ENCODE measurements around the gene RRP1.

RRP1 gene

DNA sequence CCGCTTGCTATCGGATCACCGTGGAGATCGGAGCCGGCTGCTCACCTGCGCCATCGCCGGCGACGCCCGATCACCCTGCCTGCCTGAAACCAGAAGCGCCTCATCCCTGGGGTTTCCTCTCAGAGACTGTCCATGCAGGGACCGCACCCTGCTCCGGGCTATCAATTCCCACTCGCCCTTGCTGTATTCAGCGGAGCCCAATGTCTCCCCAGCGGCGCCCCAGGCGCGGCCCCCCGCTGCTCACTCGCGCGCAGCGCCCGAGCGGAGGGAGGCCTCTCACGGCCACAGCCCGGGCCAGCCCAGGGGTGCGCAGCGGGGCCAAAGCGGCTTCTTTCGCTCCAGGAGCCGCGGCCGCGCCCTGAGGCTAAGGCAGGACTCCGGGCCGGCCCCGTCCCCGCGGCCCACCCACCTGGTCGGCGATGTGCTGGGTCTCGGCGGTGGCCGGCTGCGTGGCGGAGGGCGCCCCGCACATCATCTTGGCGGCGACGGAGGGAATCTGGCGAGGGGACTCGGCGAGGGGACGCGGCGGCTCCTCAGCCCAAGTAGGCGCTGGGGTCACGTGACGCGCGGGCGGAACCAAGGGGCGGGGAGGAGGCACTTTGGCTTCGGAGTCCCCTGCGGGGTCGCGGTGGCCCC lies 13.5 kb upstream of the RRP1 start, which contains the start of gene CSTB:
TSS of gene CSTB (minus strand) at position 514 of the 636 bp plus-strand sequence. CDS start at position 475, 39 bp downstream.
- H3K27ac ChIP-seq (ENCODE audit: poor library complexity, severe bottlenecking), result peak within 1 kb of the TSS; percentile 62
- TF ChIP-seq, protein P1, sequence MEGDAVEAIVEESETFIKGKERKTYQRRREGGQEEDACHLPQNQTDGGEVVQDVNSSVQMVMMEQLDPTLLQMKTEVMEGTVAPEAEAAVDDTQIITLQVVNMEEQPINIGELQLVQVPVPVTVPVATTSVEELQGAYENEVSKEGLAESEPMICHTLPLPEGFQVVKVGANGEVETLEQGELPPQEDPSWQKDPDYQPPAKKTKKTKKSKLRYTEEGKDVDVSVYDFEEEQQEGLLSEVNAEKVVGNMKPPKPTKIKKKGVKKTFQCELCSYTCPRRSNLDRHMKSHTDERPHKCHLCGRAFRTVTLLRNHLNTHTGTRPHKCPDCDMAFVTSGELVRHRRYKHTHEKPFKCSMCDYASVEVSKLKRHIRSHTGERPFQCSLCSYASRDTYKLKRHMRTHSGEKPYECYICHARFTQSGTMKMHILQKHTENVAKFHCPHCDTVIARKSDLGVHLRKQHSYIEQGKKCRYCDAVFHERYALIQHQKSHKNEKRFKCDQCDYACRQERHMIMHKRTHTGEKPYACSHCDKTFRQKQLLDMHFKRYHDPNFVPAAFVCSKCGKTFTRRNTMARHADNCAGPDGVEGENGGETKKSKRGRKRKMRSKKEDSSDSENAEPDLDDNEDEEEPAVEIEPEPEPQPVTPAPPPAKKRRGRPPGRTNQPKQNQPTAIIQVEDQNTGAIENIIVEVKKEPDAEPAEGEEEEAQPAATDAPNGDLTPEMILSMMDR (IDR thresholded peaks at IDR 0.05; ENCODE audit: poor library complexity, severe bottlenecking), result peak; percentile 13
- peak within 1 kb of the TSS; percentile 62 for H3K4me3 ChIP-seq (ENCODE audit: severe bottlenecking)
- DNase-seq (ENCODE audit: low spot score), result peak; percentile 71
- no peaks in the 10 kb centered on the region for H3K4me1 ChIP-seq (ENCODE audit: insufficient read depth, poor library complexity, severe bottlenecking)
- peaks cover 19% of the 10 kb centered on the region for H3K36me3 ChIP-seq (ENCODE audit: low read depth)
- H3K27me3 ChIP-seq (ENCODE audit: insufficient read depth, poor library complexity, severe bottlenecking), result no peaks in the 10 kb centered on the region
- peak; percentile 66 for ATAC-seq (ENCODE audit: low read depth)
- H3K9me3 ChIP-seq (ENCODE audit: severe bottlenecking), result no peaks in the 10 kb centered on the region

DNA sequence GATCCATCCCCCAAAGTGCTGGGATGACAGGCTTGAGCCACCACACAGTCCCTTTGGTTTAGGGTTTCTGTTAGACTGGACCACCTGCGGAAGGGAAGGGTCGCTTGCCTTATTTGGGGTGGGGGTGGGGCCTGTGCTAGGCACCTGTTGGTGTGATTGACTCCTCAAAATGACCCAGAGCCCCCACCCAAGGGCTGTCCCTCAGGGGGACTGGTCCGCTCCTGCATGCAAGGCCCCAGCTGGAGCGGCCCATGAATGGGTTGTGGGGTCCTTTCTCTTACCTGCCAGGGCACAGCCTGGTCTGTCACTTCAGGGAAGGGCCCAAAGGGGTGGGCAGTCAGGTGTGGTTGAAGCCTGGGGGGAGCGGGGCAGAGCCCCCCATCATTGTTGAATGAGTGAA lies 11.4 kb upstream of the RRP1 start:
- no peak for ATAC-seq (ENCODE audit: low read depth)
- no peaks in the 10 kb centered on the region for H3K9me3 ChIP-seq (ENCODE audit: severe bottlenecking)
- no peaks in the 10 kb centered on the region for H3K27me3 ChIP-seq (ENCODE audit: insufficient read depth, poor library complexity, severe bottlenecking)
- H3K27ac ChIP-seq (ENCODE audit: poor library complexity, severe bottlenecking), result no peak overlapping the region
- H3K4me1 ChIP-seq (ENCODE audit: insufficient read depth, poor library complexity, severe bottlenecking), result peaks cover 14% of the 10 kb centered on the region
- H3K4me3 ChIP-seq (ENCODE audit: severe bottlenecking), result no peak overlapping the region
- peaks cover 19% of the 10 kb centered on the region for H3K36me3 ChIP-seq (ENCODE audit: low read depth)
- TF ChIP-seq, protein P1 (IDR thresholded peaks at IDR 0.05; ENCODE audit: poor library complexity, severe bottlenecking), result no peak
- DNase-seq (ENCODE audit: low spot score), result no peak

DNA sequence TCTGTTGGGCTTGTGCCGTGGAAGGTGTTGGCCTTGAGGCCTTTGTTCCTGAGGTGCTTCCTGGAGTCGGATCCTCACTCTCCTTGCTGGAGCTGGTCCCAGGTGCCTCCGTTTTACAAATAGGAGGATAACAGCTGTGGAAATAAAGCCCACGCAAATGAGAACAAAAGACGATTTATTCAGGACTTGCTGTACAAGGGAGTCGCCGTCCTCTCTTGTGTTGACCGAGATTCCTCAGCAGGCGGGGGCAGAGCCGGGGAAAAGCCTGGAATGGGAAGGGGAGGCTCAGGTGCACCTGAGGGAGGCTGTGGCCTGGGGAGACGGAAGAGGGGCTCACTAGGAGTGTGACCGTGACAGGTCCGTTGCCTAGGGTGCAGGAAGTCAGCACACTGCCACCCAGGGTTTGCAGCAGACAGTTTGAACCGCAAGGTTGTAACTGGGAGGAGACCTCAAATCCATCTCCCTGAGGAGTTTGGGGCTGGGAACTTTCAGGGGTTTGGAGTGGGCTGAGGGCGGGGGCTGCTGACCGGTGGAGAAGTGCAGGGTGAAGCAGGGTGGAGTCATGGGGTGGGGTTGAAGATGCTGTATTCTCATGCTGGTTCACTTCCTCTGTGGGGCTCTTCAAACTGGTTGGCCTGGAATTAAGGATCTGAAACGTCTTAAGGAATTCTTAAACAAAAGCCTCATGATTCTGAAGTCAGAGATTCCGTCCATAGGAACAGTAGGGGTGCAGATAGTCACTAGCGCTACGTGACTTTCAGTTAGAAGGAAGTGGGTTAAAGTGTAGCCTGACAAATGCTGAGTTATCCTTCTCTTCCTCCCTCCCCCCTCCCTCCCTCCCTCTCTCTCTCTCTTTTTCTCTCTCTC lies 10.7 kb upstream of the RRP1 start:
- no peak for ATAC-seq (ENCODE audit: low read depth)
- Histone ChIP-seq H3K4me3 (ENCODE audit: severe bottlenecking) (no peak overlapping the region), H3K36me3 (ENCODE audit: low read depth) (peaks cover 15% of the 10 kb centered on the region), H3K4me1 (ENCODE audit: insufficient read depth, poor library complexity, severe bottlenecking) (peaks cover 18% of the 10 kb centered on the region), H3K9me3 (ENCODE audit: severe bottlenecking) (no peaks in the 10 kb centered on the region), H3K27me3 (ENCODE audit: insufficient read depth, poor library complexity, severe bottlenecking) (no peaks in the 10 kb centered on the region), H3K27ac (ENCODE audit: poor library complexity, severe bottlenecking) (no peak overlapping the region)
- DNase-seq (ENCODE audit: low spot score), result no peak
- TF ChIP-seq, protein P1 (IDR thresholded peaks at IDR 0.05; ENCODE audit: poor library complexity, severe bottlenecking), result no peak

DNA sequence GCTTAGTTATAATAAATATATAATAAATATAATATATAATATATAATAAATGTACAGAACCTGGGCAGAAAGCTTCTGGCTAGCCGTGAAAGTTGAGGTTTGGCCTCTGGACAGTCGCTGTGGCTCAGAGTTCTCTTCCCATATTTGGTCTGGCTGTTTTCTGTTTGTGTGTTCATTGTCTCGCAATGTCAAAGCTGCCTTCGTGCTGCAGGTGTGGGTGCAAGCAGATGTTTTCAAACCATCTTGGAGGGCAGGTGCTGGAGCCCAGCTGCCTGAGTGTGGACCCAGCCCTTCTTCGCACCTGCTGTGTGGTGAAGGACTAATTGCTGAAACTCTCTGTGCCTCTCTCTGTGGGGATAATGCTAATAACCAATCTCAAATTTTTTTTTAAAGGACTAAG lies 9.7 kb upstream of the RRP1 start:
- Histone ChIP-seq H3K27ac (ENCODE audit: poor library complexity, severe bottlenecking) (no peak overlapping the region), H3K27me3 (ENCODE audit: insufficient read depth, poor library complexity, severe bottlenecking) (no peaks in the 10 kb centered on the region), H3K9me3 (ENCODE audit: severe bottlenecking) (no peaks in the 10 kb centered on the region), H3K4me1 (ENCODE audit: insufficient read depth, poor library complexity, severe bottlenecking) (peaks cover 18% of the 10 kb centered on the region), H3K36me3 (ENCODE audit: low read depth) (peaks cover 6% of the 10 kb centered on the region), H3K4me3 (ENCODE audit: severe bottlenecking) (no peak overlapping the region)
- TF ChIP-seq, protein P1 (IDR thresholded peaks at IDR 0.05; ENCODE audit: poor library complexity, severe bottlenecking), result no peak
- ATAC-seq (ENCODE audit: low read depth) (no peak), DNase-seq (ENCODE audit: low spot score) (no peak)
